HPDE6-E6E7 (cell line): ENCODE measurements around the gene MISP3.

ENCODE experiments used
- DNase-seq: peaks from one replicate; pipeline ENCODE4 v3.0.0; 2011; ENCODE audit warnings: missing footprints; ENCODE audit errors: extremely low spot score

The MISP3 gene

DNA sequence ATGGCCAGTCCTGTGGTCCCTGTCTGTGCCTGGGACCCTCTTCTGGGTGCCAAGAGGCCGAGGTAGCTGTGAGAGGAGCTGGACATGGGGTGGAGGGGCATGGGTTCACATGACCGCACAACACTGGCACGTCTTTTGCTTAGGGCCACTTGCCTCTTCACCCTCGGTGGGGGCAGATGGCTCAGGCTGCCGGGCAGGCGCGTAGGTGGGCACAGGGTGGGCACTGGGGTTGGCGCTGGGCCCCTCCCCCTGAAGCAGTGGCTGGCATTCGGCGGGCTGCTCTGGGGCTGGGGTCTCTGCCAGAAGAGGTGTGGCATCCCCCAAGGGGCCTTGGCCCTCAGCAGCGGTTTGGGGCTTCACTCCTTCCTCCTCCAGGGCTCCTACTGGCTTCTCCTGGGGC, 19.1 kb upstream of the MISP3 start:
- DNase-seq = no peak

DNA sequence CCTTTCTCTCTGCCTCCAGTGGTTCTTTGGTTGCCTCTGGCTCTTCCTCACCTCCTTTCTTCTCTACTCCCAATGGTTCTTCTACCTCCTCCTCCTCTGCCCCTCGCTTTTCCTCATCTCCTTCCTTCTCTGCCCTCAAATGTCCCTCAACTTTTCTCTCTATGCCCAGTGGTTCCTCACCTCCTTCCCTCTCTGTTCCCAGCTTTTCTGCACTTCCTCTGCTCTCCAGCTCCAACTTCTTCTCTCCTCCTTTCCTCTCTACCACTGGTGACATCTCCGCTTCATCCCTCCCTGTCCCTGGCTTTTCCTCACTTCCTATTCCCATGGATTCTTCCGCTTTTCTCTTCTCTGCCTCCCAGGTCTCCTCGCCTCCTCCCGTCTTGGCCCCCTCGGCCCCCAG, 18.5 kb upstream of the MISP3 start:
- DNase-seq = no peak

DNA sequence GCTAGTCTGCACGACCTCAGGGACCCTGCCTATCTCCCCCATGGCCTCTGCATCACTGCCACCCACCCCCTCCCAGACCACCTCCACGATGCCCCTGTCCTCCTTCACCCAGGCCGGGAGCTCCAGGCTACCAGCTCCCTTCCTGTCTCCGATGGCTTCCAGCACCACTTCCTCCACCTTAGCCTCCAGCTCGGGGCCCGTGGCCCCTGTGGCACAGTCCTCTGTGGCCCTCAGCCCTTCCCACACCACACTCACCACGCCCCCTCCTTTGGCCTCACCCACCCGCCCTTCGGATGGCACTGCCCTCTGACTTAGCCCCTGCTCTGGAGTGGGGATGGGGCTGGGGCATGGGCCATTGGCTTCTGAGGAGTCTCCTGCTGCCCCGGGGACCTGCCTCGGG, 17.9 kb upstream of the MISP3 start:
- DNase-seq = no peak

GRCh38 chr19:14055396-14055795, 17.2 kb upstream of the MISP3 start:
- DNase-seq = no peak

DNA sequence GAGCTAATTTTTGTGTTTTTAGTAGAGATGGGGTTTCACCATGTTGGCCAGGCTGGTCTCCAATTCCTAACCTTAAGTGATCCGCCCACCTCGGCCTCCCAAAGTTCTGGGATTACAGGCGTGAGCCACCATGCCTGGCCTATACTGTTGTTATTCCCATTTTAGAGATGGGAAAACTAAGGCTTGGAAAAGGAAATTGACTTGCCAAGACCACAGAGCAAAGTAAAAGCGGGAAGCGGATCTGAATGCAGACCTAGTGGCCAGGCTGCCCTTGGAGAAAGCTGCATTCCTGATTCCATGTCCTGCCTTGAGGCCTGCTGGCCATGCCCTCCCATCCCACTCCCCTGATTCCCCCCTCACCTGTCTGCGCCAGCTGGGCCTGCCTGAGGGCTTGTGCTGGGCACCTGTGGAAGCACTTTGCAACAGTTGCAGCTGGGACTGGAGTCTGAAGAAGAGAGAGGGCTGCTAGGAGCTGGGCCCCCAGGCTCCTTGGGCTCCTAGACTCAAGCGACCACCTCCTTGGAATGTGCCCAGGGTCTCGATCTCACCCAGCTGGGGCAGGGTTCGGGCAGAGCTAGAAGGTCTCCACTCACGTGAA, 16.4 kb upstream of the MISP3 start:
- DNase-seq = no peak

- DNase-seq = no peak
Measured at GRCh38 chr19:14056741-14057356, 15.7 kb upstream of the MISP3 start.

DNA sequence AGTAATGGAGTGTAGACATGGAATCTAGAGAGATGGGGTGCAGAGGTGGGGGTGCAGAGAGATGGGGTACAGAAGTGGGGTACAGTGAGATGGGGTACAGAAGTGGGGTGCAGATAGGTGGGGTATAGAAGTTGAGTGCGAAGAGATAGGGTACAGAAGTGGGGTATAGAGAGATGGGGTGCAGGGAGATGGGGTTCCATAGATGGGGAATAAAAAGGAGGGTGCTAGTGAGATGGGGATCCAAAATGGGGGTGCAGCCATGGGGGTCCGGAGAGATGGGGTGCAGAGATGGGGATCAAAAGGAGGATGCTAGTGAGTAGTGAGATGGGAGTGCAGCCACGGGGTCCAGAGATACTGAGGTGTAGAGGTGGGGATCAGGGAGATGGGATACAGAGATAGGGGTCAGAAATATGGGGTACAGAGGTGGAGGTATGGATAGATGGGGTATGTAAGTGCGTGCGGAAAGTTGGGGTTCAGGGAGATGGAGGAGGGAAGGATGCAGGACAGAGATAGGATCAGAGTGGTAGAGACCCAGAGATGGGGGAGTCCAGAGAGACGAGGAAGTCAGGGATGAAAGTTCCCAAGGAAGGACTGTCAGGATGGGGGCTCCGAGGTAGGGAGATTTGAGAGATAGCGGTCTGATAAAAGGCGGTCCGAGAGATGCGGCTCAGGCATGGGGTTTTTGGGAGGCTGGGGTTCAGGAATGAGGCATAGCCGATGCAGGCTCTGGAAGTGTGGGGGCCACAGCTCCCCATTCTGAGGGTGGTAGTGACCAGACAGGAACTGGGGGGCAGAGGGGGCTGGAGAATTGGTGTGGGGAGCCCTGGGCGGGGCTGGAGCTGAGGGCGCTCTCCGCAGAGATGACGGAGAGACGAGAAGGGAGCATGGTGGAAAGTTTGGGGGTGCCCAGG, 14.1 kb upstream of the MISP3 start:
- no peak for DNase-seq

GRCh38 chr19:14059093-14059480, 13.5 kb upstream of the MISP3 start:
- DNase-seq = no peak

DNA sequence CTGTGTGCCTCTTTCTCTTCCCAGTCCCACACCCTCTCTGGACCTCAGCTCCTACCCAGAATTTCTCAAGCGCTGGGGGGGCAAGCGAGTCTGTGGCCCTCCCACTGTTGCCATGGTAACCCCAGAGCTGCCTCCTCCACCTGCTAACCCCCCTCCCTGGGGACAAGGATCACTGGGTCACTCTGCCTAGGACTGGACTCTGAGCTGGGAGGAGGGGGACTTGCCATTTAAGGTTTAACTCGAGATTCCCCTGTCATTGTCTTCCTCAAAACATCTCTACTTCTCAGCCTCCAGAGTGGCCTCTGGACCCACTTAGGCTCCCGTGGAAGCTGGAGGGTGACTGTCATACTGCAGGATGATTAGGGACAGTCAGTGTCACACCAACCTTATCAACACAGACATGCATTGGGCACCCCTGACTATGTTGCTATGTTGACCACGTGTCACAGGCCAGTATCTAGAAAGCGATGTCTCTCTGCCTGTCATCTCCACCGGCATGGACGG, 12.9 kb upstream of the MISP3 start:
- no peak for DNase-seq

- DNase-seq = no peak
Measured at GRCh38 chr19:14061081-14061749, 11.4 kb upstream of the MISP3 start.

DNA sequence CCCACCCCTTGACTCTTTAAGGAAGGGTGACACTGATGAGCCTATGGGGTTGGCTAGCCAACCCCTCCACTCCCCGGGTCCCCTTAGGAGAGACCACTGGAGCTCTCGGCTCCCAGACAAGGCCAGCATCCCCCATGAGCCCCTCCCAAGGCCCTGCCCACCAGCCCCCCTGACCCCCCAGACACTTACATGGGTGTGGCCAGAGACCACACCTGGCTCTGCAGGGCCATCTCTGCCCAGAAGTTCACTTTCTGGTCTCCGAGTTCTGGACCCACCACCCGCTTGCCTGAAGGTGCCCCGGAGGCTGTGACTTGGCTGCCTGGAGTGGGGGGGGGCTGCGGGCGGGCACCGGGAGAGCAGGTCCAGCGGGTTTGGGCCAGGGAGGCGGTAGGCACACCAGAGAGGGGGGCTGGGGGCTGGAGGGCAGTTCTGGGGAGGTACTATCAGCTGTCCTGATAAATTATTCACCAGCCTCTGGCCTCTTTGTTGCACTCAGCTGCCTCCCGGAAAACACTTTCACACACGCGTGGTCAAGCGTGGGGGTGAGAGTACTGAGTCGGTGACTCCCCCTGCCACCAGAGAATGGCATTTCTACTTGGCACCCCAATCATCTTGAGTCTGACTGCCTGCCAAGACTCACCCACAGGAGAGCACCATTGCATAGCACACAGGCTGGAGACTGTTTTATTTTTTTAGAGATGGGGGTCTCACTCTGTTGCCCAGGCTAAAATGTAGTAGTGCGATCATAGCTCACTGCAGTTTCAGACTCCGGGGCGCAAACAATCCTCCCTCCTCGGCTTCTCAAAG, 10.6 kb upstream of the MISP3 start, which contains the start of gene PALM3:
Gene PALM3, minus strand, starts transcription at position 326 of the 807 bp plus-strand sequence. Its CDS starts 96 bp downstream, at position 230.
- no peak for DNase-seq

- no peak for DNase-seq
Measured at GRCh38 chr19:14062558-14062855, 10.1 kb upstream of the MISP3 start.

GRCh38 chr19:14063105-14063504, 9.5 kb upstream of the MISP3 start:
- no peak for DNase-seq

GRCh38 chr19:14066134-14066533, 6.5 kb upstream of the MISP3 start:
- DNase-seq = no peak

- DNase-seq = no peak
Measured at GRCh38 chr19:14070268-14071050, 2.1 kb upstream of the MISP3 start.

GRCh38 chr19:14073261-14073924, 807 bp downstream of the MISP3 start:
- DNase-seq = no peak

- no peak for DNase-seq
Measured at GRCh38 chr19:14073925-14074838, 1.6 kb downstream of the MISP3 start.

DNA sequence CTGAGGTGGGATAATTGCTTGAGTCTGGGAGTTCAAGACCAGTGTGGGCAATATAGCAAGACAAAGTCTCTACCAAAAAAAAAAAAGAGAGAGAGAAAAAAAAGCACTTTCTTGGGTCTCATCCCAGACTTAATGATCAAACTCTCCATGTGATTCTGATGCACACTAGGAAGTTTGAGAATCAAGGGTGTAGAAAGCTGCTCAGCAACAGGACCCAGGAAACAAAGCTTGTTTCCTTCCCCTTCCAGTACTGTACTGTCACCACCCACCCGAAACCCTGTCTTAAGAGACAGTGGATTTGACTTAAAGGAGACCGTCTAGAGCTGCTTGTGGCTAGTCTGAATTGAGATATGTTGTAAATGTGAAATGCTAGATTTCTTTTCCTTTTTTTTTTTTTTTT, 5.8 kb downstream of the MISP3 start:
- DNase-seq = no peak
